IPS DF 4.7 (cell line): ENCODE measurements around the gene CNOT4.
"Not testable (repeated sequence)": the region's sequence is repeated elsewhere in the genome, so short reads cannot be mapped to it uniquely, and the experiment has no call there.

Source experiments
- DNase-seq: peaks from one replicate; pipeline ENCODE4 v3.0.0-alpha.2; 2013; ENCODE audit warnings: low spot score; ENCODE audit errors: extremely low read depth

CNOT4 gene

GRCh38 chr7:135512135-135512887 is 2.4 kb upstream of the CNOT4 start:
- no peak for DNase-seq

- no peak for DNase-seq
Measured at GRCh38 chr7:135510592-135511183, 786 bp upstream of the CNOT4 start.

- DNase-seq, result no peak
Measured at GRCh38 chr7:135509589-135509838, 388 bp downstream of the CNOT4 start.

DNA sequence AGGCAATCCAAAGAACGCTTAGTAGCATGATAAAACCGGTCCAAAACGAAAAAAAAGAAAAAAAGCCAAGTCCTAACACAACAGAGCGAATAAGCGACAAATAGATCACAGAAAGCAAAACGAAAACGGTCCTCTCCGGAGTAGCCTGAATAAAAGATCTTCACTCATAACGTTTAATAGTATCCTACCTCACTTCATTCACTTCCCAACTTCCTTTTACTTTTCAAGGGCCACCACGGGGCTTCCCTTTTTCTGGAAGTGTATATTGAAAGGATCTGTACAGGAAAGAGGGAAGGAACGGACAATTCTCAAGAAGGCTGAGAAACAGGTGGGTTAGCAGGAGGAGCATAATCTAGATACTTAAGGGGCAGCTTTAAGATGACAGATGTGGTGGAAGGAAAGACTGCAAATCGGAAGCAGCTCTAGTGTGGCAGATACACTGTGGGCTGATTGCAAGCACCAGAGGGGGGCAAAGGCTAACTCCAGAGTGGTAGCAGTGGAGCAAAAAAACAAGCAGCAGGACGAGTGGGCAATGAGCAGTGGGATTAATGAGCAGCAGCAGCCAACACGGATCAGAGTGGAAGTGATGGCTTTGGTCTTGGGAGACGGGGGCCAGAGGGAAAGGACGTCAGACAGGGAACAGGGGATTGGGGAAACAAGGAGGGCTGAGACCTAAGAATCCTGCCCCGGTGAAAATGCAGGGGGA is 866 bp downstream of the CNOT4 start:
- DNase-seq, result no peak

GRCh38 chr7:135501402-135501801 is 8.5 kb downstream of the CNOT4 start:
- DNase-seq, result no peak

- DNase-seq, result no peak
Measured at GRCh38 chr7:135499818-135500217, 10.1 kb downstream of the CNOT4 start.

DNA sequence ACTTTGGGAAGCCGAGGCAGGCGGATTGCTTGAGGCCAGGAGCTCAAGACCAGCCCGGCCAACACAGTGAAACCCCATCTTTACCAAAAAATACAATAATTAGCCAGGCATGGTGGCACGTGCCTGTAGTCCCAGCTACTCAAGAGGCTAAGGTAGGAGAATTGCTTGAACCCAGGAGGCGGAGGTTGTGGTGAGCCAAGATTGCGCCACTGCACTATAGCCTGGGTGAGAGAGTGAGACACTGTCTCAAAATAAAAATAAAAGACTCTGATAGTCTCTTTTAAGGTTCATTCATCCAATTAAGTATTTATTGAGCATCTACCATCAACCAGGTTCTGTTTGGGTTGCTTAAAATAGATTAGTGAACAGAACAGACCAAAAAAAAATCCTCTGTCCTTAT is 12.7 kb downstream of the CNOT4 start:
- not testable (repeated sequence) for DNase-seq

GRCh38 chr7:135493362-135493761 is 16.5 kb downstream of the CNOT4 start:
- DNase-seq, result no peak

- DNase-seq, result no peak
Measured at GRCh38 chr7:135492151-135492550, 17.8 kb downstream of the CNOT4 start.

DNA sequence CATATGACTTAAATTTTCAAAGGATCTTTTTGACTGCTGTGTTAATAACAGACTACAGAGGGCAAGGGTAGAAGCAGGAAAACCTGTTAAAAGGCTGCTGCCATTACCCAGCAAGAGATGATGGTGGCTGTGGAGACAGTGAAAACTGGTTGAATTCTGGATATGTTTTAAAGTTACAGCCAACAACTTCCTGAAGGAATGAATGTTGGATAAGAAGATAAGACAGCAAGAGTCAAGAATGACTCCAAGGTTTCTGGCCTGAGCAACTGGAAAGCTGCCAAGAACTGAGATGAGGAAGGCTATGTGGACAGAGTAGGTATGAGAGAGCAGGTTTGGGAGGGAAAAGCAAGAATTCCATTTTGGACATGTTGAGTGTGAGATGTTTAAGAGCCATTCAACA is 19.1 kb downstream of the CNOT4 start:
- DNase-seq, result no peak

- DNase-seq, result no peak
Measured at GRCh38 chr7:135489791-135490190, 20.1 kb downstream of the CNOT4 start.

GRCh38 chr7:135486261-135486920 is 23.5 kb downstream of the CNOT4 start:
- DNase-seq, result no peak

GRCh38 chr7:135481598-135481979 is 28.3 kb downstream of the CNOT4 start:
- DNase-seq, result no peak

- DNase-seq, result no peak
Measured at GRCh38 chr7:135480966-135481597, 28.8 kb downstream of the CNOT4 start.

DNA sequence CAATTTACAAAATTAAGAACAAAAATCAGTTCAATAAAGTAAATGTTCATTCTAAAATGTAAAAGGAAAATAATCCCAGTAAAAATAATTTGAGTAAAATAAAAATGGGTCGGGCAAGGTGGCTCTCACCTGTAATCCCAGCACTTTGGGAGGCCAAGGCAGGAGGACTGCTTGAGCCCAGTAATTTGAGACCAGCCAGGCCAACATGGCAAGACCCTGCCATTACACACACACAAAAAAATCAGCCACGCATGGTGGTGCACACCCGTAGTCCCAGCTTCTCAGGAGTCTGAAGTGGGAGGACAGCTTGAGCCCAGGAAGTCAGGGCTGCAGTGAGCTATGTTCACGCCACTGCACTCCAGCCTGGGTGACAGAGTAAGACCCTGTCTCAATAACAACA is 34.4 kb downstream of the CNOT4 start:
- no peak for DNase-seq

GRCh38 chr7:135469705-135470104 is 40.2 kb downstream of the CNOT4 start:
- DNase-seq, result not testable (repeated sequence)

DNA sequence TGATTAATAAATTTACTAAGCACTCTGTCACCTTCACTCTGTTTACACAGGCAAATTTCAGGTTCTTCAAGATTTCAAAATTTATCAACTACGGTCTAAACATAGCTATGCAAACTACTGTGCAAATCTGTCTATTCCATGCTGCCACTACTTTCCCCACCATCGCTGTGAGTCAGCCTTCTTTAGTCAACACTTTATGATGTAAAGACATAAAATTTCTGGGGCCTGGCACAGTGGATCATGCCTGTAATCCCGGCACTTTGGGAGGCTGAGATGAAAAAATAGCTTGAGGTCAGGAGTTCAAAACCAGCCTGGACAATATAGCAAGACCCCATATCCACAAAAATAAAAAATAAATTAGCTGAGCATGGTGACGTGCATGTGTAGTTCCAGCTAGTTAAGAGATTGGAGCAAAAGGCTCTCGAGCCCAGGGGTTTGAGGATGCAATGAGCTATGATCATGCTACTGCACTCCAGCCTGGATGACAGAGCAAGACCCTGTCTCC is 42.6 kb downstream of the CNOT4 start:
- DNase-seq, result no peak

DNA sequence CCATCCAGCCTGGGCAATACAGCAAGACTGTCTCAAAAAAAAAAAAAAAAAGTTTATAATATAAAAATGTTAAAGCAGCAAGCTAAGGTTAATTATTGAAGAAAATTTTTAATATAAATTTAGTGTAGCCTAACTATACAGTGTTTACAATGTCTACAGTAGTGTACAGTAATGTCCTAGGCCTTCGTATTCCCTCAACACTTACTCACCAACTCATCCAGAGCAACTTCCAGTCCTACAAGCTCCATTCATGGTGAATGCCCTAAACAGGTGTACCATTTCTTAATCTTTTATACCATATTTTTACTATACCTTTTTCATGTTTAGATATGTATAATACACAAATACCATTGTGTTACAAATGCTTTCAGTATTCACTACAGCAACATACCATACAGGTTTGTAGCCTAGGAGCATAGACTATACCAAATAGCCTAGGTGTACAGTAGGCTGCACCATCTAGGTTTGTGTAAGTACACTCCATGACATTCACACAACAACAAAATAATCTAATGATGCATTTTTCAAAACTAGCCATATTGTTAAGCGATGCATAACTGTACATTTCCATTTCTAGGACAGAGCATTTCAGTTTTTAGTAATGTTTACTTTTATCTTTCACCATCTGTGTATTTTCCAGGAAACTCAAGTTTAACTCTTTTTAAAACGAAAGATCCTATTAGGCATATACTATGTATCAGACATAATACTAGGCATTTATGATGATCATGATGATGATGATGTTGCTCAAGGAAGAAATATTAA is 43.3 kb downstream of the CNOT4 start:
- no peak for DNase-seq

DNA sequence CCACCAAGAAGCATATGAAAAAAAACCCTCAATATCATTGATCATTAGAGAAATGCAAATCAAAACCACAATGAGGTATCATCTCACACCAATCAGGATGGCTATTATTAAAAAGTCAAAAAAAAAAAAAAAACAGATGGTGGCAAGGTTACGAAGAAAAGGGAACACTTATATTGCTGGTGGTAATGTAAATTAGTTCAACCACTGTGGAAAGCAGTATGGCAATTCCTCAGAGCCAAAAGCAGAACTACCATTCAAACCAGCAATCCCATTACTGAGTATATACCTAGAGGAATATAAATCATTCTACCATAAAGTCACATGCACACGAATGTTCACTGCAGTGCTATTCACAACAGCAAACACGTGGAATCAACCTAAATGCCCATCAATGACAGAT is 46.0 kb downstream of the CNOT4 start:
- no peak for DNase-seq

DNA sequence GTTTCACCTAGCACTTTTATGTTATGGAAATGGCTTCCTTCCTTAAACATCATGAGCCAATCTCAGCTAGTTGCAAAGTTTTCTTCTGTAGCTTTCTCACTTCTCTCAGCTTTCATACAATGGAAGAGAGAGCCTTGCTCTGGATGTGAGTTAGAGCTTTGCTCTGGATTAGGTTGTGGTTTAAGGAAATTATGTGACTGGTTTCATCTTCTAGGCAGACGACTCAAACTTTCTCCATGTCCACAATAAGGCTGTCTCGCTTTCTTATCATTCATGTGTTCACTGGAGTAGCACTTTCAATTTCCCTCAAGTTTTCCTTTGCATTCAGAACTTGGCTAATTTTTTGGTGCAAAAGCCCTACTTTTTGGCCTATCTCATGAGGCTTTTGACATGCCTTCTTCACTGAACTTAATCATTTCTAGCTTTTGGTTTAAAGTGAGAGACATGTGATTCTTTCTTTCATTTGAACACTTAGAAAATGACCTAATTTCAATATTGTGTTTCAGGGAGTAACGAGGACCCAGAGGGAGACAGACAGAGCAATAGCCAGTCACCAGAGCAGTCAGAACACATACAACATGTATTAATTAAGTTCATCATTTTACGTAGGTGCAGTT is 49.8 kb downstream of the CNOT4 start:
- no peak for DNase-seq

DNA sequence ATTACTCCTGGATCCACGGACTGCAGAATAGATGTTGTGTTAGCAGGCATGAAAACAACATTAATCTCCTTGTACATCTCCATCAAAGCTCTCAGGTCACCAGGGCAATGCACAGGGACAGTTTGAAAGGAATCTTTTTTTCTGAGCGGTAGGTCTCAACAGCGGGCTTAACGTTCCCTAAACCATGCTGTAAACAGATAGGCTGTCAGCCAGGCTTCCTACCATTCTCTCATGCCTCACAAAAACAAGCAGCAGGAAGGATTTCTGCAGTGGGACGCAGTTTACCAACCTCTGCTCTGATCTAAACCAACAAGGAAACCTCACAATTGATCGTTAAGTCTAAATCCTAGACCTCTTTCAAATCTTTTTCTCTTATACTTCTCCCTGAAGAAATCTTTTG is 50.8 kb downstream of the CNOT4 start:
- no peak for DNase-seq
